ENCODE measurements around the gene UST. TPM values are rescaled to one million over a fixed set of nuclear protein-coding genes. Genes with fewer than 3 reads are reported as not detected.

Gene UST
- polyA plus RNA-seq, 1 donor from 2014 or later = 7.5 TPM

DNA sequence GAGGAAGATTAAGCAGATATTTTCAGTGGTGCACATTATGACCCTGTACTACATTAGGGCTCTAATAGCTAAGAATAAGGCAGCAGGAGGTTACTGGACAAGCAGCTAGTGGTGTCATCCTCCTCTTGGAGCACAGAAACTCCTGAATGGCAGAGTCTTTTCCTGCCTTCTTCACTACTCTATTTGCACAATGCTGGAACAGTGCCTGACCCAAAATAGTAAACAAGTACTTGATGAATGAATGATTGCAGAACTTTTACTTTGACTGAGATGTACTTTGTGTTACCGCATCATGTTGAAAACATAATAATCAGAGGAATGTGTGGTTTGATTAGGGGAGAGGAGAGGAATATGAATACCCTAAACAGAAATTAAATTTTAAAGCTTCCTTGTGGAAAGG is 30.0 kb upstream of the UST start:
- Histone ChIP-seq H2AFZ (ENCODE audit: low read depth, low read length) (no peak overlapping the region), H3K4me2 (ENCODE audit: low read length) (no peak overlapping the region), H3K9ac (ENCODE audit: low read length) (no peak overlapping the region), H3K9me3 (ENCODE audit: low read length) (no peaks in the 10 kb centered on the region), H3K27ac (ENCODE audit: low read length) (no peak overlapping the region), H3K9me2 (ENCODE audit: insufficient read depth, low read length) (no peaks in the 10 kb centered on the region), H3F3A (ENCODE audit: insufficient read depth, low read length, poor library complexity, severe bottlenecking) (no peaks in the 10 kb centered on the region), H3K79me2 (replicated peaks; ENCODE audit: insufficient read depth, low read length) (no peaks in the 10 kb centered on the region), H4K20me1 (ENCODE audit: insufficient read depth) (no peaks in the 10 kb centered on the region), H3K27me3 (ENCODE audit: insufficient read depth, low read depth, low read length) (no peaks in the 10 kb centered on the region), H3K36me3 (ENCODE audit: insufficient read depth, low read length) (no peaks in the 10 kb centered on the region), H3K4me3 (ENCODE audit: low read length) (no peak overlapping the region)
- no peak for TF ChIP-seq EP300 (conservative IDR thresholded peaks at IDR 0.05; ENCODE audit: poor library complexity, severe bottlenecking)

DNA sequence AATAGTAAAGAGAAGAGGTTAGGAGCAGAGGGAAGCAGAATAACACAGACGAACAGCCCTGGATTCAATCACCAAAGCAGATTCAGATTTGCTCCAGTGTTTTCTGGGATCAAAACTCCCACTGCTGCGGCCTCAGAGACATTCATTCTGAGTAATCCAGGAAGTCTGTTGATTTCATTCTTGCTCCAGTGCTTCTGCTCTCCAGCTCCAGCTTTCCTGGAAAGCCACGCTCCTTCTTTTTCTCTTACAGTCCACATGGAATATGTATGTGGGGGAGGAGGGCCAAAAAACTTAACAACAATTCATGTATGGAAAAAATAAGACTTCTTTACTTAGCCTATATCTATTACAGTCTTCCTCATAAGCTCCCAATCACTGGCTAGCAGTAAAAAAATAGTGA is 26.4 kb upstream of the UST start:
- Histone ChIP-seq H3K27ac (ENCODE audit: low read length) (no peak overlapping the region), H3K4me2 (ENCODE audit: low read length) (no peak overlapping the region), H3F3A (ENCODE audit: insufficient read depth, low read length, poor library complexity, severe bottlenecking) (no peaks in the 10 kb centered on the region), H3K79me2 (replicated peaks; ENCODE audit: insufficient read depth, low read length) (no peaks in the 10 kb centered on the region), H2AFZ (ENCODE audit: low read depth, low read length) (no peak overlapping the region), H3K4me3 (ENCODE audit: low read length) (no peak overlapping the region), H3K9ac (ENCODE audit: low read length) (no peak overlapping the region), H4K20me1 (ENCODE audit: insufficient read depth) (no peaks in the 10 kb centered on the region), H3K36me3 (ENCODE audit: insufficient read depth, low read length) (no peaks in the 10 kb centered on the region), H3K9me2 (ENCODE audit: insufficient read depth, low read length) (no peaks in the 10 kb centered on the region), H3K27me3 (ENCODE audit: insufficient read depth, low read depth, low read length) (no peaks in the 10 kb centered on the region), H3K9me3 (ENCODE audit: low read length) (no peaks in the 10 kb centered on the region)
- TF ChIP-seq POLR2AphosphoS5 (IDR thresholded peaks at IDR 0.05) (no peak), EP300 (conservative IDR thresholded peaks at IDR 0.05; ENCODE audit: poor library complexity, severe bottlenecking) (no peak), CTCF (IDR thresholded peaks at IDR 0.05; ENCODE audit: poor library complexity, severe bottlenecking) (no peak), MXI1 (conservative IDR thresholded peaks at IDR 0.05; ENCODE audit: poor library complexity, severe bottlenecking) (no peak), TAF1 (IDR thresholded peaks at IDR 0.05; ENCODE audit: low read depth) (no peak), SMC3 (conservative IDR thresholded peaks at IDR 0.05; ENCODE audit: poor library complexity) (no peak), REST (IDR thresholded peaks at IDR 0.05; ENCODE audit: borderline replicate concordance) (no peak), RAD21 (conservative IDR thresholded peaks at IDR 0.05) (no peak), EZH2 (IDR thresholded peaks at IDR 0.05; ENCODE audit: borderline replicate concordance, insufficient read depth, low read length, poor library complexity, severe bottlenecking) (no peak)

DNA sequence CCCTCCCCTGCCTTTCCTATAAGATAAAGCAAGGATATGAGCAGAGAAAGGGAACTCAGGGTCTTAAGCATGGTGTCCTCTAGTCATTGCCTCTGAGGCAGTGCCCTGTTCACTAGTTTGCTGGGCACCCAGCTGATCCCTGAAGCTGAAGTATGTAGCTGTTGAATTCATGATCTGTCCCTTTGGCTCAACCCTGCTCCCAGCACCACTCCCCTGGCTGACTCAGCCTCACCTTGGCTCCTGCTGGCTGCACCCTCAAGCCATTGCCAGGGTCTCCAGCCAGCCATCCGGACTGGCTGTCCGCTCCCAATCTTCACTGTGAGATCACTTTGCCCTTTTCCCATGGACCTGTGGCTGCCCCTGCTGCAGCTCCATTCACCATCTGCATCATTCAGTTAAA is 25.9 kb upstream of the UST start:
- no peaks in the 10 kb centered on the region for H3K27me3 ChIP-seq (ENCODE audit: insufficient read depth, low read depth, low read length)
- H3K4me3 ChIP-seq (ENCODE audit: low read length) = no peak overlapping the region
- no peaks in the 10 kb centered on the region for H3K36me3 ChIP-seq (ENCODE audit: insufficient read depth, low read length)
- H3K79me2 ChIP-seq (replicated peaks; ENCODE audit: insufficient read depth, low read length) = no peaks in the 10 kb centered on the region
- TF ChIP-seq RAD21 (conservative IDR thresholded peaks at IDR 0.05) = no peak
- no peak for TF ChIP-seq EP300 (conservative IDR thresholded peaks at IDR 0.05; ENCODE audit: poor library complexity, severe bottlenecking)
- no peak for TF ChIP-seq EZH2 (IDR thresholded peaks at IDR 0.05; ENCODE audit: borderline replicate concordance, insufficient read depth, low read length, poor library complexity, severe bottlenecking)
- TF ChIP-seq REST (IDR thresholded peaks at IDR 0.05; ENCODE audit: borderline replicate concordance) = no peak
- no peak for TF ChIP-seq MXI1 (conservative IDR thresholded peaks at IDR 0.05; ENCODE audit: poor library complexity, severe bottlenecking)
- no peak for TF ChIP-seq CTCF (IDR thresholded peaks at IDR 0.05; ENCODE audit: poor library complexity, severe bottlenecking)
- no peak for TF ChIP-seq SMC3 (conservative IDR thresholded peaks at IDR 0.05; ENCODE audit: poor library complexity)
- TF ChIP-seq TAF1 (IDR thresholded peaks at IDR 0.05; ENCODE audit: low read depth) = no peak
- no peak for TF ChIP-seq POLR2AphosphoS5 (IDR thresholded peaks at IDR 0.05)
- no peak overlapping the region for H3K27ac ChIP-seq (ENCODE audit: low read length)
- H3K4me2 ChIP-seq (ENCODE audit: low read length) = no peak overlapping the region
- no peaks in the 10 kb centered on the region for H3F3A ChIP-seq (ENCODE audit: insufficient read depth, low read length, poor library complexity, severe bottlenecking)
- H3K9me2 ChIP-seq (ENCODE audit: insufficient read depth, low read length) = no peaks in the 10 kb centered on the region
- no peaks in the 10 kb centered on the region for H4K20me1 ChIP-seq (ENCODE audit: insufficient read depth)
- no peaks in the 10 kb centered on the region for H3K9me3 ChIP-seq (ENCODE audit: low read length)
- H2AFZ ChIP-seq (ENCODE audit: low read depth, low read length) = no peak overlapping the region
- no peak overlapping the region for H3K9ac ChIP-seq (ENCODE audit: low read length)
